HepG2 (cell line): Measurements from ENCODE around the gene EBF4. TPM values are rescaled to one million over a fixed set of nuclear protein-coding genes. Genes with fewer than 3 reads are reported as not detected.

Experiments
- CAMTA2 ChIP-seq: sonication (generic); formaldehyde crosslinking; IDR thresholded peaks from 2 replicates; pipeline ENCODE4 v1.4.0; 2020; ENCODE audit warnings: mild to moderate bottlenecking, missing genetic modification reagents, borderline replicate concordance
- MED8 ChIP-seq: sonication (generic); formaldehyde crosslinking; IDR thresholded peaks from 2 replicates; pipeline ENCODE4 v1.8.1; 2023; ENCODE audit warnings: mild to moderate bottlenecking, missing genetic modification reagents; ENCODE audit not compliant: insufficient replicate concordance
- MYNN ChIP-seq: sonication (generic); formaldehyde crosslinking; IDR thresholded peaks from 2 replicates; pipeline ENCODE4 v1.4.0; 2020; ENCODE audit warnings: mild to moderate bottlenecking, low read depth, missing genetic modification reagents
- NFKBIZ ChIP-seq: IDR thresholded peaks from 2 replicates; pipeline ENCODE4 v1.6.1; 2018; ENCODE audit warnings: missing genetic modification reagents, missing compliant biosample characterization
- PAF1 ChIP-seq: IDR thresholded peaks from 2 replicates; pipeline ENCODE4 v1.6.1; 2016; ENCODE audit warnings: missing genetic modification reagents, missing compliant biosample characterization
- SNAPC2 ChIP-seq: sonication (generic); formaldehyde crosslinking; IDR thresholded peaks from 2 replicates; pipeline ENCODE4 v1.8.1; 2022; ENCODE audit warnings: mild to moderate bottlenecking, missing genetic modification reagents
- TAF15 ChIP-seq: fragments of 200-400 bp; formaldehyde crosslinking; IDR thresholded peaks from one replicate; pipeline ENCODE4 v1.6.1; 2018; ENCODE audit warnings: mild to moderate bottlenecking, low read depth, low read length; ENCODE audit not compliant: poor library complexity, severe bottlenecking
- YEATS2 ChIP-seq: sonication (generic); formaldehyde crosslinking; IDR thresholded peaks from 2 replicates; pipeline ENCODE4 v1.4.0; 2020; ENCODE audit warnings: missing genetic modification reagents, borderline replicate concordance
- ZFP62 ChIP-seq: sonication (generic); formaldehyde crosslinking; IDR thresholded peaks from 2 replicates; pipeline ENCODE4 v1.4.0; 2020; ENCODE audit warnings: missing genetic modification reagents
- ZNF672 ChIP-seq: sonication (generic); formaldehyde crosslinking; IDR thresholded peaks from 2 replicates; pipeline ENCODE4 v1.8.1; 2022; ENCODE audit warnings: missing genetic modification reagents
- ZNF761 ChIP-seq: sonication (generic); formaldehyde crosslinking; conservative IDR thresholded peaks from 2 replicates; pipeline ENCODE4 v1.4.0; 2020; ENCODE audit warnings: mild to moderate bottlenecking, missing genetic modification reagents
- polyA plus RNA-seq, 8 experiments: library from polyadenylated mRNA; depleted of rRNA in 3 of 8; stranded (reverse) in 7 of 8; unstranded in 1 of 8; fragments of >200 nt; fragmentation: Illumina TruSeq in 4 of 8; extraction: Trizol in 4 of 8; gene quantifications; 2 replicates each; pipeline versions ENCODE4 v1.2.1 to v1.2.3, GENCODE V29; 2011 to 2016; ENCODE audit warnings: low read depth in 4 of 8, missing spikeins in 1 of 8, mixed read lengths in 1 of 8; ENCODE audit not compliant: insufficient read depth in 1 of 8
- total RNA-seq, 5 experiments: library from RNA; depleted of rRNA; stranded (reverse); fragments of >200 nt; fragmentation: Illumina TruSeq; extraction: Trizol; gene quantifications; 2 replicates each; pipeline ENCODE4 v1.2.3, GENCODE V29; 2016; ENCODE audit warnings: low read depth in 1 of 5
- TF ChIP-seq, protein P1 (sequence below): IDR thresholded peaks from 2 replicates; pipeline ENCODE4 v1.6.1; 2016; ENCODE audit warnings: low read depth, missing genetic modification reagents, missing compliant biosample characterization
- TF ChIP-seq, protein P2 (sequence below): sonication (generic); formaldehyde crosslinking; IDR thresholded peaks from 2 replicates; pipeline ENCODE4 v1.4.0; 2020; ENCODE audit warnings: missing genetic modification reagents, borderline replicate concordance
- TF ChIP-seq, protein P3 (sequence below): sonication (generic); IDR thresholded peaks from 2 replicates; pipeline ENCODE4 v1.6.1; 2016; ENCODE audit warnings: low read depth, borderline replicate concordance
- TF ChIP-seq, protein P4 (sequence below): sonication (generic); formaldehyde crosslinking; conservative IDR thresholded peaks from 2 replicates; pipeline ENCODE4 v1.4.0; 2020; ENCODE audit warnings: missing genetic modification reagents

Gene EBF4
- total and polyA plus RNA-seq, 2 of the 13 experiments (the other 11 are each of a cell fraction or from before 2014, with no cell fraction given): 0.84 to 2.2 TPM

DNA sequence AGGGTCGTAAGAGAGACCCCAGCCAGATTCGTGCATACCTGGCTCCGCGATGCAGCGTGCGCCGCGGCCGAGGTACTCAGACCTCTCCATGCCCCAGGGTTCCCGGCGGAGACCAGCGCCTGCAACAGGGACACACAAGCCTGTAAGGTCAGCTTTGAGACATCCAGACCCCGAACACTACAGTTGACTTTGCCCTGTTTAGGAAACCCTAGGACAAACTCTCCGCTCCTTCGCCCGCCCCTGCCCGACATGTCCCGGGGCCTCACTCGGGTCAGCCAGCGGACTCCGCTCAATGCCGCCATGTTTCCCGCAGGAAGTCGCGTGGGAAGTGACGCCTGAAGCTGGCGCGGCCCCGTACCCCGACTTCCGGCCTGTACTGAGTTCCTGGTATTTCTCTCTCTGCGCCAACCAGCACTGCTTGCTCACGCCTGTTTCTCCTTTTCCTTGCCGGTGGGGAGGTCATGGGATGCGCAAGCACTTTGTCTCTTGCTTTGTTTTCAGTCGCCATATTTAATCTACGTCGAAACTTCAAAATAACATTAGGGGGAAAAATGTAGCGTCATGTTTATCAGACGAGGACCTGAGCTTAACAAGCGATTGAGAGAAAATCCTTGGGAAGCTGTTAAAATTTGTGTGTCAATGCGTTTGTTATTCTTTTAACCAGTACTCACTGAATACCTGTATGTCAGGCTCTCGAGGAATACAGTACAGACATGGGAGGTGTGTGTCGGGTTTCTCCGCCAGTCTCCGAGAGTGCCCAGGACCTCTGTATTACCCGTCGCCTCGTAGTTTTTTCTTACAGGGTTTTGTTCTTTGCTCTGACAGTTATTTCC is 28.5 kb upstream of the EBF4 start, which contains the start of gene IDH3B (continued):
- TF ChIP-seq, protein P1, sequence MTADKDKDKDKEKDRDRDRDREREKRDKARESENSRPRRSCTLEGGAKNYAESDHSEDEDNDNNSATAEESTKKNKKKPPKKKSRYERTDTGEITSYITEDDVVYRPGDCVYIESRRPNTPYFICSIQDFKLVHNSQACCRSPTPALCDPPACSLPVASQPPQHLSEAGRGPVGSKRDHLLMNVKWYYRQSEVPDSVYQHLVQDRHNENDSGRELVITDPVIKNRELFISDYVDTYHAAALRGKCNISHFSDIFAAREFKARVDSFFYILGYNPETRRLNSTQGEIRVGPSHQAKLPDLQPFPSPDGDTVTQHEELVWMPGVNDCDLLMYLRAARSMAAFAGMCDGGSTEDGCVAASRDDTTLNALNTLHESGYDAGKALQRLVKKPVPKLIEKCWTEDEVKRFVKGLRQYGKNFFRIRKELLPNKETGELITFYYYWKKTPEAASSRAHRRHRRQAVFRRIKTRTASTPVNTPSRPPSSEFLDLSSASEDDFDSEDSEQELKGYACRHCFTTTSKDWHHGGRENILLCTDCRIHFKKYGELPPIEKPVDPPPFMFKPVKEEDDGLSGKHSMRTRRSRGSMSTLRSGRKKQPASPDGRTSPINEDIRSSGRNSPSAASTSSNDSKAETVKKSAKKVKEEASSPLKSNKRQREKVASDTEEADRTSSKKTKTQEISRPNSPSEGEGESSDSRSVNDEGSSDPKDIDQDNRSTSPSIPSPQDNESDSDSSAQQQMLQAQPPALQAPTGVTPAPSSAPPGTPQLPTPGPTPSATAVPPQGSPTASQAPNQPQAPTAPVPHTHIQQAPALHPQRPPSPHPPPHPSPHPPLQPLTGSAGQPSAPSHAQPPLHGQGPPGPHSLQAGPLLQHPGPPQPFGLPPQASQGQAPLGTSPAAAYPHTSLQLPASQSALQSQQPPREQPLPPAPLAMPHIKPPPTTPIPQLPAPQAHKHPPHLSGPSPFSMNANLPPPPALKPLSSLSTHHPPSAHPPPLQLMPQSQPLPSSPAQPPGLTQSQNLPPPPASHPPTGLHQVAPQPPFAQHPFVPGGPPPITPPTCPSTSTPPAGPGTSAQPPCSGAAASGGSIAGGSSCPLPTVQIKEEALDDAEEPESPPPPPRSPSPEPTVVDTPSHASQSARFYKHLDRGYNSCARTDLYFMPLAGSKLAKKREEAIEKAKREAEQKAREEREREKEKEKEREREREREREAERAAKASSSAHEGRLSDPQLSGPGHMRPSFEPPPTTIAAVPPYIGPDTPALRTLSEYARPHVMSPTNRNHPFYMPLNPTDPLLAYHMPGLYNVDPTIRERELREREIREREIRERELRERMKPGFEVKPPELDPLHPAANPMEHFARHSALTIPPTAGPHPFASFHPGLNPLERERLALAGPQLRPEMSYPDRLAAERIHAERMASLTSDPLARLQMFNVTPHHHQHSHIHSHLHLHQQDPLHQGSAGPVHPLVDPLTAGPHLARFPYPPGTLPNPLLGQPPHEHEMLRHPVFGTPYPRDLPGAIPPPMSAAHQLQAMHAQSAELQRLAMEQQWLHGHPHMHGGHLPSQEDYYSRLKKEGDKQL (CRISPR knock-in tag): no peak
- peak; percentile 84; the same call in 1 of the 2 replicates for TF ChIP-seq ZFP62
- no peak for TF ChIP-seq PAF1
- peak; percentile 80; the same call in 1 of the 2 replicates for TF ChIP-seq SNAPC2 (CRISPR knock-in tag)
- TF ChIP-seq TAF15: peak; percentile 48
- TF ChIP-seq, protein P2, sequence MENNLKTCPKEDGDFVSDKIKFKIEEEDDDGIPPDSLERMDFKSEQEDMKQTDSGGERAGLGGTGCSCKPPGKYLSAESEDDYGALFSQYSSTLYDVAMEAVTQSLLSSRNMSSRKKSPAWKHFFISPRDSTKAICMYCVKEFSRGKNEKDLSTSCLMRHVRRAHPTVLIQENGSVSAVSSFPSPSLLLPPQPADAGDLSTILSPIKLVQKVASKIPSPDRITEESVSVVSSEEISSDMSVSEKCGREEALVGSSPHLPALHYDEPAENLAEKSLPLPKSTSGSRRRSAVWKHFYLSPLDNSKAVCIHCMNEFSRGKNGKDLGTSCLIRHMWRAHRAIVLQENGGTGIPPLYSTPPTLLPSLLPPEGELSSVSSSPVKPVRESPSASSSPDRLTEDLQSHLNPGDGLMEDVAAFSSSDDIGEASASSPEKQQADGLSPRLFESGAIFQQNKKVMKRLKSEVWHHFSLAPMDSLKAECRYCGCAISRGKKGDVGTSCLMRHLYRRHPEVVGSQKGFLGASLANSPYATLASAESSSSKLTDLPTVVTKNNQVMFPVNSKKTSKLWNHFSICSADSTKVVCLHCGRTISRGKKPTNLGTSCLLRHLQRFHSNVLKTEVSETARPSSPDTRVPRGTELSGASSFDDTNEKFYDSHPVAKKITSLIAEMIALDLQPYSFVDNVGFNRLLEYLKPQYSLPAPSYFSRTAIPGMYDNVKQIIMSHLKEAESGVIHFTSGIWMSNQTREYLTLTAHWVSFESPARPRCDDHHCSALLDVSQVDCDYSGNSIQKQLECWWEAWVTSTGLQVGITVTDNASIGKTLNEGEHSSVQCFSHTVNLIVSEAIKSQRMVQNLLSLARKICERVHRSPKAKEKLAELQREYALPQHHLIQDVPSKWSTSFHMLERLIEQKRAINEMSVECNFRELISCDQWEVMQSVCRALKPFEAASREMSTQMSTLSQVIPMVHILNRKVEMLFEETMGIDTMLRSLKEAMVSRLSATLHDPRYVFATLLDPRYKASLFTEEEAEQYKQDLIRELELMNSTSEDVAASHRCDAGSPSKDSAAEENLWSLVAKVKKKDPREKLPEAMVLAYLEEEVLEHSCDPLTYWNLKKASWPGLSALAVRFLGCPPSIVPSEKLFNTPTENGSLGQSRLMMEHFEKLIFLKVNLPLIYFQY (CRISPR knock-in tag): 0 out of 2 replicates have a peak, but pooled peaks have one; percentile 26
- peak; percentile 91 for TF ChIP-seq ZNF761
- TF ChIP-seq ZNF672 (CRISPR knock-in tag): no peak
- TF ChIP-seq, protein P3, sequence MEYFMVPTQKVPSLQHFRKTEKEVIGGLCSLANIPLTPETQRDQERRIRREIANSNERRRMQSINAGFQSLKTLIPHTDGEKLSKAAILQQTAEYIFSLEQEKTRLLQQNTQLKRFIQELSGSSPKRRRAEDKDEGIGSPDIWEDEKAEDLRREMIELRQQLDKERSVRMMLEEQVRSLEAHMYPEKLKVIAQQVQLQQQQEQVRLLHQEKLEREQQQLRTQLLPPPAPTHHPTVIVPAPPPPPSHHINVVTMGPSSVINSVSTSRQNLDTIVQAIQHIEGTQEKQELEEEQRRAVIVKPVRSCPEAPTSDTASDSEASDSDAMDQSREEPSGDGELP: peak; percentile 40; the same call in 1 of the 2 replicates
- TF ChIP-seq, protein P4, sequence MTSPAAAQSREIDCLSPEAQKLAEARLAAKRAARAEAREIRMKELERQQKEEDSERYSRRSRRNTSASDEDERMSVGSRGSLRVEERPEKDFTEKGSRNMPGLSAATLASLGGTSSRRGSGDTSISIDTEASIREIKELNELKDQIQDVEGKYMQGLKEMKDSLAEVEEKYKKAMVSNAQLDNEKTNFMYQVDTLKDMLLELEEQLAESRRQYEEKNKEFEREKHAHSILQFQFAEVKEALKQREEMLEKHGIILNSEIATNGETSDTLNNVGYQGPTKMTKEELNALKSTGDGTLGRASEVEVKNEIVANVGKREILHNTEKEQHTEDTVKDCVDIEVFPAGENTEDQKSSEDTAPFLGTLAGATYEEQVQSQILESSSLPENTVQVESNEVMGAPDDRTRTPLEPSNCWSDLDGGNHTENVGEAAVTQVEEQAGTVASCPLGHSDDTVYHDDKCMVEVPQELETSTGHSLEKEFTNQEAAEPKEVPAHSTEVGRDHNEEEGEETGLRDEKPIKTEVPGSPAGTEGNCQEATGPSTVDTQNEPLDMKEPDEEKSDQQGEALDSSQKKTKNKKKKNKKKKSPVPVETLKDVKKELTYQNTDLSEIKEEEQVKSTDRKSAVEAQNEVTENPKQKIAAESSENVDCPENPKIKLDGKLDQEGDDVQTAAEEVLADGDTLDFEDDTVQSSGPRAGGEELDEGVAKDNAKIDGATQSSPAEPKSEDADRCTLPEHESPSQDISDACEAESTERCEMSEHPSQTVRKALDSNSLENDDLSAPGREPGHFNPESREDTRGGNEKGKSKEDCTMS (CRISPR knock-in tag): no peak
- TF ChIP-seq CAMTA2 (CRISPR knock-in tag): peak; percentile 68; the same call in 1 of the 2 replicates
- TF ChIP-seq MED8 (CRISPR knock-in tag): peak; percentile 89
- TF ChIP-seq NFKBIZ (CRISPR knock-in tag): no peak
- 0 out of 2 replicates have a peak, but pooled peaks have one; percentile 56 for TF ChIP-seq MYNN (CRISPR knock-in tag)
- peak; percentile 99 for TF ChIP-seq YEATS2 (CRISPR knock-in tag)
